C1 segment of cervical spinal cord (tissue), 14 donors: ENCODE measurements around the gene PXT1.
A peak's percentile ranks its signal among the peaks of the same experiment; 100 is the strongest.

ENCODE experiments used
- DNase-seq, 14 donors: peaks; one replicate each; lab custom pipeline; 2025; lab: John Stamatoyannopoulos, UW

The PXT1 gene

DNA sequence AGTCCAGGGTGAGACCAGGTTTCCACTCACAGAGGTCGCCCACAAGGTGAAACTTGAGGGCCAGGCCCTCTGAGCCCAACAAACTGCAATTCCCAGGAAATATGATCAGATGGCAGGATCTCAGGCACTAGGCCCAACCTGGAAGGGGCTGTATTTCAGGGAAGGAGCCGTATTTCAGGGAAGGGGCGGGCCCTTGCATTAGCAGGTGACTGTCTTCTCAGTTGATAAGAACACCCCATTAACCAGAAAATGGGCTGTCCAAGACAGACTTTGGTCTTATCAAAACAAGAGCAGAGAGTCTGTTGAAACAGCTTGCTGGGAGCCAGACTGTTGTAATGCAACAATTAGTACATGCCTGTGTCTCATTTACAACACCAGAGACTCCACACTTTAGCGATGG lies 95.0 kb downstream of the PXT1 start:
- no peak for DNase-seq

- DNase-seq: no peak
Measured at GRCh38 chr6:36346486-36347273, 96.0 kb downstream of the PXT1 start.

- DNase-seq: no peak
Measured at GRCh38 chr6:36345681-36346466, 96.8 kb downstream of the PXT1 start.

DNA sequence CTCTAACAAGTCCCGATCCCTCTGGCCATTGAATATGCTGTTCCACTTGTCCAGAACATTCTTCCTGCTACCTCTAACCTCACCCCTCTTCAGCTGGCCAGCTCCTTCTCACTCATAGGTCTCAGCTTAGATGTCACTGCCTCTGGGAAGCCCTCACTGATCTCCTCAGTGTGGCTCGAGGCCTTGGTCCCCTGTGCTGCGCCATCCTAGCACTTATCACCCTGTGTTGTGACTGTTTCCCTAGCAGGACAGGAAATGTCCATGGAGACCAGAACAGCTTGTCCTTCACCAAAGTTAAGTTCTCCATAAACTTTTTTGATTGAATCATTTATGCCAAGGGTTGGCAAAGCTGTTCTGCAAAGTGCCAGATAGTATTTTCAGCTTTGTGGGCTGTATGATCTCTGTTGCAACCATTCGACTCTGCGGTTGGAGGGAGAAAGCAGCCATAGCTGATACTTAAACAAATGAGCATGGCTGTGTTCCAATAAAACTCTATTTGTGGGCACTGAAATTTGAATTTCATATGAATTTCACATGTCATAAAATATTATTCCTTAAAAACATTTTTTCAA lies 99.5 kb downstream of the PXT1 start:
- DNase-seq: no peak

DNA sequence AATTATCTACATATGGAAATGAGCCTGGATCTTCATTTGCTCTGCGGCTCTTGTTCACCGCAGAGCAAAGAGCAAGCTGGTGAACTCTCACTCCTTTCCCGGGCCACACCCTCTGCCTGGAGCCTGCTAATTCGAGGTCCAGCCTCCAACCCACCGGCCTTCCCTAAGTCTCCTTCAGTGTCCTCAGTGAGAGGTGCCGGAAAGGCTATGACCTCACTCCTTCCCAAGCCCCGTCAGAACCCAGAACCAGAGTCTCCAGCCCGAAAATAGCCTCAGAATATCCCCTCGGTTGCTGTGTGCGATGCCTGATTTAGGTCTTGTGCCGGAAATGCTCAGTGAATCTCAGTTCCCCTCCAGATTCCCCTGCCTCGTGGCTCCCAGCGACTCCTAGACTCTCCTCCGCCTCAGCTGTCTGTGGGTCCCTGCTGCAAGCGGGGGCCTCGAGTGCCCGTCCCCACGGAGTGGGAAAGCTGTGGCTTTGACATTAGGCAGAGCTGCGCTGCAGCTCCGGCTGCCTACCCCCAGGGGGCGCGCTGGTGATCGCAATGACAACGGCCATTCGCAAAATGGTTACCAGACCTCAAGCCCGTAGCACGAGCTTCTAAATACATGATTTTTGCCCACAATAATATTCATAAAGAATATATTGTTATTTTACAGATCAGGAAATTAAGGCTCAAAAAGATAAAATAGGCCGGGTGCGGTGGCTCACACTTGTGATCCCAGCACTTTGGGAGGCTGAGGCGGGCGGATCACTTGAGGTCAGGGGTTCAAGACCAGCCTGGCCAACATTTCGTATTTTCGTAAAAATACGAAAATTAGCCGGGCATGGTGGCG lies 101.8 kb downstream of the PXT1 start:
- DNase-seq: peak in 9 of 14 donors; percentile 7 to 57 (median 37)
